ENCODE data around the gene BCORL1.

BCORL1 gene

GRCh38 chrX:130091980-130092522, 109.6 kb downstream of the BCORL1 start:
- peak; percentile 85 for DNase-seq (ENCODE audit: low read depth)

- no peak for DNase-seq (ENCODE audit: low read depth)
Measured at GRCh38 chrX:130093271-130093670, 110.8 kb downstream of the BCORL1 start.

GRCh38 chrX:130094696-130095095, 112.3 kb downstream of the BCORL1 start:
- no peak for DNase-seq (ENCODE audit: low read depth)

GRCh38 chrX:130095249-130096030, 113.0 kb downstream of the BCORL1 start:
- no peak for DNase-seq (ENCODE audit: low read depth)

- DNase-seq (ENCODE audit: low read depth): peak; percentile 48
Measured at GRCh38 chrX:130097507-130098209, 115.2 kb downstream of the BCORL1 start.

GRCh38 chrX:130098210-130098552, 115.7 kb downstream of the BCORL1 start:
- DNase-seq (ENCODE audit: low read depth): no peak

- no peak for DNase-seq (ENCODE audit: low read depth)
Measured at GRCh38 chrX:130100180-130100579, 117.7 kb downstream of the BCORL1 start.

GRCh38 chrX:130103605-130104004, 121.2 kb downstream of the BCORL1 start:
- no peak for DNase-seq (ENCODE audit: low read depth)

GRCh38 chrX:130105244-130105643, 122.8 kb downstream of the BCORL1 start:
- DNase-seq (ENCODE audit: low read depth): no peak

- no peak for DNase-seq (ENCODE audit: low read depth)
Measured at GRCh38 chrX:130106071-130106470, 123.6 kb downstream of the BCORL1 start.
